NCI-H446 treated with DMSO at 0.1 percent for 48 hours (cell line): ENCODE data around the gene MCC.
"Not testable (repeated sequence)": the region's sequence is repeated elsewhere in the genome, so short reads cannot be mapped to it uniquely, and the experiment has no call there.

Experiments used
- DNase-seq: peaks from one replicate; lab custom pipeline; 2025; lab: John Stamatoyannopoulos, UW

Gene MCC

DNA sequence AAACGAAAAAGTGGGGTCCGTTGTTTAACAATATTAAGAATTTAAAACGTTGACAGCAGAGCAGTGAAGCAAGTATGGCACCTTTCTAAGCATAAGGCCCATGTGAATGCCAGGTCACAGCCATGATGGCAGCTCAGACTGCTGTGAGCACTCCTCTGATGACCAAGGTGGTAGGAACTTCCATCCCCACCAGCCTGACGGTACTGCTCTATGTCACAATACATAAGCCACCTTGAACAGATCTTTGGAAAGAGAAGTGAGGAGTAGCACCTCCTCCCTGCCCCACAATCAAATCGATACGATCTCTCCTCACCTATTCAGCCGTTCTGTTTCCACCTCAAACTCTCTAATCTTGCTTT is 405.7 kb downstream of the MCC start:
- no peak for DNase-seq

DNA sequence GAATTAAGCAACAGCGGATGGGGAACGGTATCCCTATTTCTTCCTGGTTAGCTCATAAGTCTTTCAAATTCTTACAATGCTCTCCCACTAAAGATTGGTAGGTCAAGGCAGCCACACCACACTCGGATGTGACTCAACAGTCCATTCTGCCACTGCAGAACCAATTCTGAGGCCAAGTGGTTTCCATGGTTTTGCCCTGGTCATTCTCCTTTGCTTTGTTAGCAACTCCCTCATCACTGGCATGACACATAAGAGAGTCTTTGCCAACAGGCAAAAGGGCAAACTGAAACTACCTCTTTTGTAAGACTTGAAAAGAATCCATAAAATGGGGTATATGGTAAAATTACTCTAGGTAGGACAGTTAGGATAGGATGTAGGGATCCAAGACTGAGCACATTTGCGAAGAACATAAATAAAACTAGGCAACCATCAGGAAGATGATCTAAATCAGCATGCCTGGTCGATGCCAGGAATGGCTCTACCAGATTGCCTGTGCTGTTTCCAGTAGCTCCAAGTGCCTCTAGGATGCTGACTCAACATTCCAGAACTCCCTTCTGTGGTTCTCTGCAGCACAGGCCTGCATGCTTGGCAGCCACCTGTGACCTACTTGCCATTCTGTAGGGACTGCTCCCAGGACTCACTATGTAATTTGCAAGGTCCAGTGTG is 406.2 kb downstream of the MCC start:
- DNase-seq: no peak

DNA sequence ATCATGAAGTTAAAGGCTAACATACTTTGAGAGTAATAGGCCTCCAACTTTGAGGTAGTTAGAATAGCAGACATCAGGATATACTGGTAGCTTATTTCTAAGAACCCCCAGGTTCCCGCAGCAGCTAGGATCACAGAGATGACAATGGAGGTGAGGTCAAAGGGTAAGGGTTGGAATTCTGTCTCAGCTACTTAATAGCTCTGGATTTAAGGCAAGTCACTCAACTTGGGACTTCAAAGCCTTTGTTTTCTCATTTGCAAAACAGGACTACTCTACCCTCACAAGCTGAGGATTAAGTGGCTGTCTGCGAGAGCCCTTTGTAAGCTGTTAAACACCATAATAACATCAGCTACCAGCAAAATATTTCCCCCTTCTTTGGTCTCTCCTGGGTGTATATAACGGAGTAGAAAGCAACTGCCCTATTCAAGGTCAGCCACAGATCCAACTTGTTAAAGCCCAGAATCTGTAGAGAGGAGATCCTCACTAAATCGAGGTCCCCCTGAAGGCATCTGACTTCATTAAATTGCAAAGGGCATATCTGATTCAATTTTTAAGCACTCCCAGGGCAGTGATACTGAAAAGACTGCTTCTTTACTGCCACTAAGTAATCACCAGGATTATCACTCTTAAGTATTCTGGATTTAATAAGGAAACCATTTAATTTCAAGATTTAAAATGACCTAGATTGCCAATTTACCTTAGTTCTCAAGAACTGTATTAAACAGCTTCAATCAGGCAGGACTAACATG is 407.0 kb downstream of the MCC start:
- DNase-seq: no peak

DNA sequence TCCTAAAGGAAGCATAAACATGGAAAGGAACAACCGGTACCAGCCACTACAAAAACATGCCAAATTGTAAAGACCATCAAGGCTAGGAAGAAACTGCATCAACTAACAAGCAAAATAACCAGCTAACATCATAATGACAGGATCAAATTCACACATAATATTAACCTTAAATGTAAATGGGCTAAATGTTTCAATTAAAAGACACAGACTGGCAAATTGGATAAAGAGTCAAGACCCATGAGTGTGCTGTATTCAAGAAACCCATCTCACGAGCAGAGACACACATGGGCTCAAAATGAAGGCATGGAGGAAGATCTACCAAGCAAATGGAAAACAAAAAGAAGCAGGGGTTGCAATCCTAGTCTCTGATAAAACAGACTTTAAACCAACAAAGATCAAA is 411.6 kb downstream of the MCC start:
- not testable (repeated sequence) for DNase-seq

DNA sequence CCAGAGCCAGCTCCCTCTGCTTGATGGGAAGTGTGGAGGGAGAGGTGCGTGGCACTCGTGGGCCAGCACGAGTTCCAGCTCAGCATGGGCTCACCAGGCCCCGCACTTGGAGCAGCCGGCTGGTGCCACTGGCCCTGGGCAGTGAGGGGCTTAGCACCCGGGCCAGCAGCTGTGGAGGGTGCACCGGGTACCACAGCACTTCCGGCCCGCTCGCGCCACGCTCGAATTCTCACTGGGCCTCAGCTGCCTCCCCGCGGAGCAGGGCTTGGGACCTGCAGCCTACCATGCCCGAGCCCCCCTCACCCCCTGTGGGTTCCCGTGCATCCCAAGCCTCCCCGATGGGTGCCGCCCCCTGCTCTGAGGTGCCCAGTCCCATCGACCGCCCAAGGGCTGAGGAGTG is 413.2 kb downstream of the MCC start:
- DNase-seq: no peak

DNA sequence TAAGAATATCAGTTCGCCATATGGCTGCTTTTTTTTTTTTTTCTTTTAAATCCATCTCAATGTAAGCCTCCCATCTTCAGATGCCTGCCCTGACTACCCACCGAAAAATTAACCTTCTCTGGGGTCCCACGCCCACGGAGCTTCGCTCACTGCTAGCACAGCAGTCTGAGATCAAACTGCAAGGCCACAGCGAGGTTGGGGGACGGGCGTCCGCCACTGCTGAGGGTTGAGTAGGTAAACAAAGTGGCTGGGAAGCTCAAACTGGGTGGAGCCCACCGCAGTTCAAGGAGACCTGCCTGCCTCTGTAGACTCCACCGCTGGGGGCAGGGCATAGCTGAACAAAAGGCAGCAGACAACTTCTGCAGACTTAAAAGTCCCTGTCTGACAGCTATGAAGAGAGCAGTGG is 414.6 kb downstream of the MCC start:
- DNase-seq: not testable (repeated sequence)

DNA sequence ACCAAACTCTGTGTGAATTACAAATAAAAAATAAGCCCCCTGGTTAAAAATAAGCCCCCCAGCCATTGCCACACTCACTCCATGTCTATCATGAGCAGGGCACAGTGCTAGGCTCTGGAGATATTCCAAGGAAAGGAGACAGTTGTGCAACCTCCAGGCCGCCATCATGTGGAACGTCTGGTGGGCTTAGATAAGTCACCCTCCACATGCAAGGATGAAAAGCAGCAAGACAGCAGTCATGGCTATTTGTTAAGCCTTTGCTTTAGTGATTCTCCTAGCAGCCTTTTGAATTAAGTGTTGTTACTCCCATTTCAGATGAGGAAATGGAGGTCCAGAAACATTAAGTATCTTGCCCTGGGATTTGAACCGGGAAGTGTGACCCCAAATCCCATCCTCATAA is 416.9 kb downstream of the MCC start:
- DNase-seq: no peak

DNA sequence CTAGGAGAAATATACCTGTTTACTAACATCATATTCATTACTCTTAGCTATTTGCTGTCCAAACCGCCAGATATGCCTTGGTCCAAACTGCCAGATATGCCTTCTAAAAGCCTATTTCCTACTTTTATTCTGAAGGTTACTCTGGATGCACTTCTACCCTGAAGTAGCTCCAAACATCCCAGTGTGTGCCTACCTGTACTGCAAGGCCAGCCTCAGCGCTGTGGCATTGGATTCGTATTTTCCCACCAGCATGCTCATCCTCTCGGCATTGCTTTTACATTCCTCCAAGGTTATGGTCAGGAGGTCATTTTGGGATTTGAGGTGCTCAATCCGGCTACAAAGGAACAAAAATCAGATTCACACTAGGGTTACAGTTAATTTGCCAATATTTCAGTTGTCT is 417.4 kb downstream of the MCC start:
- no peak for DNase-seq

DNA sequence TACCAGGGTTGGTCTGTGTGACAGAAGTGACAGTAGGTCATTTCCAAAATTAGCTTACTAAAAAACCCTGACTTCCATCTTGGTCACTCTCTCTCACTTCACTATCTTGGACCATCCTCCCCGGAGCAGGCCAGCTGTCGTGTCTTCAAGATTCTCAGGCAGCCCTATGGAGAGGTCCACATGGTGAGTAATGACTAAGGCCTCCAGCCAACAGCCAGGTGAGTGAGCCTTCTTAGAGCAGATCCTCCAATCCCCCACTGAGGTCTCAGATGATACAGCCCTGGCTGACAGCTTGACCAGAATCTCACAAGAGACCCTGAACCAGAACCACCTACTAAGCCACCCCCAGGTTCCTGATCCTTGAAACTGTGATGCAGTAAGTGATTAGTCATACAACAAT is 419.7 kb downstream of the MCC start:
- no peak for DNase-seq

DNA sequence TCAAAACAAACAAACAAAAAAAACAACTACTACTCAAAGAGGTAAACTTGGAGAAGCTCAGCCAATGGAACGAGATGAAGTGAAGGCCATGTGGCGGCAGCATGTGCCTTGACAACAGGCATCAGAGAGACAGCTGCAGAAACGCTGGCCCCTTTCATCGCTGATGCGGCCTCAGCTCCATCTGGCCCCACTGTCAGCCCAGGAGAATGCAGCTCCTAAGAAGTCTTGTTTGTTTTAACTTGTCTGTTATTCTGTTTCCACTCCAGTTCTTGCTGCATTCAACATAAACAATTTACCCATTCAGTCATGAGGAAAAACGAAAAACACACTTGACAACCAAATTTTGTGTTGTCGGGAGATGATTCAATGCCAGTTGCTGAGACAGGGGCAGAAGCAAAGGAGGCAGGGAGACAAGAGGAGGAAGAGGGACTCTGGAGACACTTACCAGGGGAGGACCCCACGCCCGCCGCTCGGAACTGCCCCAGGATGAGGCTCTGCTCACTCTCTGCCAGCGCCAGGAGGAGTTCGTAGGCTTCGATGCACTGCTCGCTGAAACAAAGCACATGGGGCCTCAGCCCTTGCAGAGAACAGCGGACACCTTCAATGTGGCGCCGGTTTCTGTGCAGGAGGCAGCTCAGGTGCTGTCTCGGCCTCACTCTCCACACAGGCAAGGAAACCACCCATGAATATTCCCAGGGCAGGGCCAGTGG is 420.5 kb downstream of the MCC start:
- peak; percentile 90 for DNase-seq

DNA sequence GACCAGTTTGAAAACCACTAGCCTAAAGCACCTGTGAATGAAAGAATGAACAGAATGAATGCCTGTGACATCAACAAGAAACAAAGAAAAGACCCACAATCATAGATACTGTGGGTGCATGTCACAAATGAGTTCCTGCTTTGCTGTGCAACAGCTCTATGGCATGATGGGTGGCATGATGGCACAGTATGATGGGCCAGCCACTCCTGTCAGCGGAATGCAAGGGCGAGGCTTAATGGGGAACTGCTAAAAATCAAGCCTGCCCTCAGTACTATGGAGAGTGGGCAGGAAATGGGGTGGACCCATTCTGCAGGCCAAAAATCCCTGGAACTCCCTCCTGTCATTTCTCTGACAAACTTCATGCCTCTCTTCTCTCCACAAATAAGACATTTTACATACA is 422.6 kb downstream of the MCC start:
- no peak for DNase-seq

DNA sequence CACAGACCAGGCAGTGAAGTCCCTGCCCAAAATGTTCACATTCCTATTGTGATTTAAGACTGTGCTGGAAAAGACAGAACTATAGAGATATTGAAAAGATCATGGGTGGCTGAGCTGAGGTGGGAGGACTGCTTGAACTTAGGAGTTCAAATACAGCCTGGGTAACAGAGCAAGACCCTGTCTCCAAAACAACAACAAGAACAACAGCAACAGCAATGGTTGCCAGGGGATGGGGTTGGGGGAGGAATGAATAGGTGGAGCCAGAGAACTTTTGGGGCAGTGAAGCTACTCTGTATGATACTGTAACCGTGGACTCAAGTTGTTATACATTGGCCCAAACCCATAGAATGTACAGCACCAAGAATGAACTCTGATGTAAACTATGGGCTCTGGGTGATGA is 423.4 kb downstream of the MCC start:
- DNase-seq: no peak

DNA sequence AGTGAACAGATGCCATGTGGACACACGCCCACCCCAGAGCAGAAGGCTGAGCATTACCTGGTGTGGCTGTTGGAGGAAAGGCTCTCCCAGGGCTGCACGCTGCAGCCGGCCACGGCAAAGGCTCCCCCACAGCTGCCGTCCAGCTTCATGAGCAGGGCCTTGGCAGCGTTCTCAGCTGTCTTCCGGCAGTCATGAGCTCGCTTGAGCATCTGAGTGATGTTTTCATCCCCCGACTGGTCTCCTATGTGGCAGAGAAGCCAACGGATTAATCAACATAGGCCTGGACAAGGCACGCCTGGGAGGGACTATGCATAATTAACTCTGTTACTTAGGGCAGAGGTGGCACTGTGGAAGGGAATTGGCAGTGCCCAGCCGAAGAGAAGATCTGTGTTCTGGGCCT is 424.3 kb downstream of the MCC start:
- DNase-seq: no peak

DNA sequence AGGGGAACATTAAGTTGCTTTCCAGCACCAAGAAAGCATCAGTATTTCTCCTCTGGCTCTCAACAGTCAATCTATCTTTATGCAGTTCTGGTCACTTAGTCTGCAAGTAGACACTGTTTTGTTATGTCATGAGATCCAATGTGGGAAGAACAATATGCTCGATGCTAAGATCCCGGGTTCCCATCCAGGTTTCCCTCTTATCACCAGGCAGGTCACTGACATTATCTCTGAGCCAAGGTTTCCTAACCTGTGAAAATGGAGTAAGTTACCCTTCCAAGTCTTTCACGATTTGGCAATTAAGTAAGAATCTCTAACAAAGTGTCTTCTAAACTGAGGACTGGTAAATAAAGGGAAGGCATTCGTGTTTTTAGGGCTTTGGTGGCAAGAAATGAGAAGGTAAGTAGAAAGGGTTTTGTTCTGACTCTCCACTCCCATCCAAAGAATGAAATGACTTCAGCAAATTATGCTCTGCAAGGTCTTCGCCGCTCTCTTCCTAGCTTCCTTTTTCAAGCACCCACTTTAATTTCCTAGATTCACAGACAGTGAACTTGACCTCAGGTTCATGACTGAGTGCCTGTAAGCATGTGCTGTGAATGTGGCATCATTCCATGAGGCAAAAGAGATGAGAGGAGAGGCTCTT is 425.3 kb downstream of the MCC start:
- no peak for DNase-seq

DNA sequence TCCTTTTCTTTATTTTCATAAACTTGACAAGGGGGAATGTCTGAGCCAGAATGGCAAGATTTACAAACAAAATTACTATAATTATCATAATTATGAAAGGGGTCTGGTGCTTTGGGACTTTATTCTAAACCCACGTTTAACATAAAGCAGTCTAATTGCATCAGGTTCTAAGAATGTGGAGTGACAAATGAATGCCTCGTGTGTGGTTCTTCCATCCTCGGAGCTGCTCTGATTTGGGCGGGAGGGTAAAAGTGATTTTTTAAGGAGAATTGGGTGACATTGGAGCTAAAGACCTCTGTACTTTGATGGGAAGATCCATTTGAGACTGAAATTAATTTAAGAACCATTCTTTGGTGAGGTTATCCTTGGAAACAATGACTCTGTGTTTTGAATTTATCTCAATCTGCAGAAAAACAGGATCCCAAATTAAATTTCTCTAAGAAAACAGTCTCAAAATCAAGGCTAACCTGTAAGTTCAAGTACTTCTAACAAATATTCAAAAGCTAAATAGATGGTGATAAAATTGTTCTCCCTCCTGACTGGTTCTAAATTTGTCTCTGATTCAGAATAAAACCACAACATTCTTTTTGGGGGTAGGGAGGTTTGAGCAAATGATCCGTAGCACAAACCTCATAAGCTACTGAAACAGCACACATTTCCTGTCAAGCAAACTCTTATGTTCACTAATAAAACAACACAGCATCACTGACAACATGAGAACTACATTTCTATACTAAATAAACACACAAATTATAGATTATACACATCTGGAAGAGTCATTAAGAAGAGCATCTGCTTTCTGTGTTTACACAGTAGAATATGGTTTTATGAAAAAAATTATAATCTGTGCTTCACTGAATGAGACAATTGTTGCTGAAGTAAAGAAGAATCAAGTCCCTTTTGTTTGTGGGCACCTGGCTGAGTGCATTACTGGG is 426.1 kb downstream of the MCC start:
- DNase-seq: no peak

DNA sequence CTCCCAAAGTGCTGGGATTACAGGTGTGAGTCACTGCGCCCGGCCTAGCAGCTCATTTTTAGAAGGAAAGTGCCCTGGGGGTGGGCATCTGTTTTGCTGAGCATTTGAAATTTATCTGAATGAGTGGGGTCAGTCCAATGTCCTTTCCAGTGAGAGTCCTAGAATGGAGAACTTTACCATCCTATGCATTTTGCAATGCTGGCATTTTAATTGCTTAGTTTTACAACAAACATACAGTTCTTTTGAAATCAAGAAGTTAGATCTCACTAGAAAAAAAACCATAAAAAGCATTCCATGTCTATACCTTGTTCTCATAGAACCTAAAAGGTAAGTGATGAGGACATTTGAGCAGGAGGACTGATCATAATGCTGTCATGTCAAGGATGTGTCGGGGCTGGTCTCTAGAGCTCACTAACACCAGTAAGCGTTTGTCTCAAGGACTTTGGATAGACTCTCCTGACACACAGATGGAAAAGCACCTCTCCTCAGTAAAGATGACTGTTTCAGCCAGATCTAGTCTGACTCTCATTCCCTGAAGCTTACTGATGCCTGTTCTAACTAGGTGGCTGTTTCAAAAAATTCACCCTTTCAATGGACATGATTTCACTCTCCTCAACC is 427.7 kb downstream of the MCC start:
- no peak for DNase-seq

DNA sequence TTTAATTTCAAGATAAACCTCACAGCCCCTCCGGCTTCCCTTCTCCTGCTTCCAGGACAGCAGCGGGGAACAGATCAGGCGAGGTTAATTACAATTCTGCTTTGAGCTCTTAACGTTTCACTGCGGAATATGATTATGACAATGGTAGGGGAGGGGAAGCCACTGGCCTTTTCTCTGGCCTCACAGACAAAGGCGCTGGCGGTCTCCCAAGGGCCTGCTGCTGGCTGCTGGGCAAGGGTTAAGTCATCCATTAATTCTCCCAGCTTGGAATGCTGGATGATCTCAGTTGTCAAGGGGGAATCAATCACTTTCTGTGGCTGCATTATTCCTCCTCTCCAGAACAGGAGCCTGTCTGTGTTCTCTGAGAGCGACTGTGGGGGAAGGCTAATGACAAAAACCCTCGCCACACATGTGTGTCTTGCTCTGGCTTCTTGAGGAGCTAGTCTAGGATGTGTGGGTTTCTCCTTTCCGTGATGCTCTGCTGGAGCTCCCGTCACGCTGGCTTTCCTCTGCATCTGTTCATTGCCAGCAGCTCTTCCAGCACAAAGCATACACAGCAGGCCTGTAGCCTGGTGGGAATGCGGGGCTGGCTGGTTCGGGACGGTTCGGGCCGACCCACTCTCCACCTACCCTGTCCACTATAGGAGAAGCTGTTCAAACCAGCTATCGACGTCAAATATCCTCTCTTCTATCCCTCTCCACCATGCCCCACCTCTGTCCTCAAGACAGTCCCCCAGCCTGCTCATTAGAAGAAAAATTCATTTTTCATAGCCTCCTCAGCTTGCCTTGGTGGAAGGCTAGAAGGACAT is 428.8 kb downstream of the MCC start:
- DNase-seq: peak; percentile 62

DNA sequence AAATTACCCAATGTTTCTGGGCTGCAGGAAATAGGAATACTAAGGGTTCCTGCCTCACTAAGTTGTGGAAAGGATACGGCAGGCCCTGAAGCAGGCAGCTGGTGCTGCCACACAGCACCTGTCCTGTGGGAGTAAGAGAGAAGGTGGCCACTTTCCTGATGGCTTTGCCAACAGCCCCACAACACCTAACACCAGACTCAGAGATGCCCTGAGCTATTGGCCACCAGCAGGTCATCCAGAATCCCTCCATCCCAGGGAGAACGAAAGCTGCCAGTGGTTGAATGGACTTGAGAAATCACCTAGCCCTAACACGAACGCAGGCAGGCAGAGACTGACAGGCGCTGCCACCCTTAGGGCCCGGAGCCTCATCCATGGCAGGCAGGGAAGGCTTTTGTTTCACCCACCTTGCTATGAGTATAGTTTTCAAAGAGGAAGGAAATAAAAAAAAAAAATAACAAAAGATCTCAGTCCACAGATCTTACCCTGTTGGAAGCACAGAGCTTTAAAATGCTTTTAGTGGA is 429.5 kb downstream of the MCC start:
- DNase-seq: no peak

DNA sequence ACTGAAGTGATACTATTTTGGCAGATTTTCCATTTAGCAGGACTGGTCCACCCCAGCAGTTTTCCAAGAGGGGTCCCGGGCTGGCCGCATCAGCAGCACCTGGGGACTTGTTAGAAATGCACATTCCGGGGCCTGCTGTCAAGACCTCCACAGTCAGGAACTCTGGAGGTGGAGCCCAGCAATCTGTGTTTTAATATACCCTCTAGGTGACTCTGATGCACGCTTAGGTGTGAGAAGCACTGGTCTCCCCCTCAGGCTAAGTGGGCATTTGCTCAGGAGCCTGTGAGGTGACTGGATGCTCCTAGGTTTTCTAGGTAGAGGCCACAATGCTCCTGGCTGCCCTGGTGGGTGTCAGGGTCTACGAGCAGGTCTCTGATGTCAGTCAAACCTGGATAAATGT is 430.0 kb downstream of the MCC start:
- no peak for DNase-seq

DNA sequence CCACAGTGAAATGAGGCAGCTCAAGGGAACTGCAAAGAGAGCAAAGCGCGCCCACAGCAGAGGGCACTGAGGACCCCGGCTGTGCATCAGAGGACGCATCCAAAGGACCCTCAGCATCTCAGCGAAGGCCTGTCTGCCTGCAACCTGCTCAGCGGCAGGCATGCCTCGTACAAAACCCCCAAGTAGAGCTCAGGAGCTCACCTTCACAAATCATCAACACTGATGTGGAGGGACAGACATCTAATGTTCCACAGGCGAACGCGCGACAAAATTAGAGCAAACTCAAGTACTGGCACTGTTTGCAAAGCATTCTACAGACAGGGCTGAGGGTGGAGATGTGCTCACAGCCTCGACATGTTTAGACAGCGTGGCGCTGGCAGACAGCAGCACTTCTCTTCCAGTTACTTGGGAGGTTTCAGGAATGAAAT is 430.7 kb downstream of the MCC start:
- no peak for DNase-seq
